PC-9 (cell line): ENCODE results near the gene CCNL2. TPM values are rescaled to one million over a fixed set of nuclear protein-coding genes. Genes with fewer than 3 reads are reported as not detected.
"Not testable (repeated sequence)": the region's sequence is repeated elsewhere in the genome, so short reads cannot be mapped to it uniquely, and the experiment has no call there.

Experiments used
- BruUV-seq: library from RNA; stranded (reverse); fragments of 400-500 nt; replicated peaks from 2 replicates; lab custom pipeline; 2021; lab: Mats Ljungman, UMichigan
- CTCF ChIA-PET: fragments of 300-600 bp; sonication (Branson Sonifier 250); formaldehyde crosslinking; loops from one replicate; lab custom pipeline; 2022; ENCODE audit warnings: antibody characterized with exemption; lab: Charles Lee
- POLR2A ChIA-PET: fragments of 300-600 bp; sonication (Branson Sonifier 250); formaldehyde crosslinking; loops from one replicate; lab custom pipeline; 2022; ENCODE audit warnings: antibody characterized with exemption; ENCODE audit not compliant: unreplicated experiment; lab: Charles Lee
- DNase-seq, 2 experiments: peaks; one replicate each; pipeline versions ENCODE4 v3.0.0 to v3.0.0-alpha.2; 2015 to 2022; ENCODE audit warnings: mixed read lengths in 1 of 2
- H2AFZ ChIP-seq: fragments of 200-600 bp; sonication (generic); 2 replicates; pipeline ENCODE4 v1.8.1; 2017; ENCODE audit warnings: antibody characterized with exemption
- H3F3A ChIP-seq: fragments of 200-600 bp; sonication (generic); 2 replicates; pipeline ENCODE4 v1.8.1; 2017; ENCODE audit warnings: antibody characterized with exemption, mild to moderate bottlenecking, low read depth; ENCODE audit not compliant: insufficient read depth
- H3K27ac ChIP-seq: fragments of 200-600 bp; sonication (generic); 2 replicates; pipeline ENCODE4 v1.6.1; 2016; ENCODE audit warnings: mixed run types
- H3K27me3 ChIP-seq: fragments of 200-600 bp; sonication (generic); 2 replicates; pipeline ENCODE4 v1.6.1; 2016; ENCODE audit warnings: low read depth, mixed run types; ENCODE audit not compliant: insufficient read depth
- H3K36me3 ChIP-seq: fragments of 200-600 bp; sonication (generic); 2 replicates; pipeline ENCODE4 v1.6.1; 2016; ENCODE audit warnings: low read depth, mixed run types
- H3K4me1 ChIP-seq: fragments of 200-600 bp; sonication (generic); replicated peaks from 2 replicates; pipeline ENCODE4 v1.6.1; 2016; ENCODE audit warnings: mixed run types; ENCODE audit not compliant: insufficient read depth
- H3K4me2 ChIP-seq: fragments of 200-600 bp; sonication (generic); 2 replicates; pipeline ENCODE4 v1.6.1; 2017; ENCODE audit warnings: mixed run types
- H3K4me3 ChIP-seq: fragments of 200-600 bp; sonication (generic); 2 replicates; pipeline ENCODE4 v1.6.1; 2016; ENCODE audit warnings: mixed run types
- H3K79me2 ChIP-seq: fragments of 200-600 bp; sonication (generic); 2 replicates; pipeline ENCODE4 v1.6.1; 2017; ENCODE audit warnings: low read depth, mixed run types
- H3K9me2 ChIP-seq: fragments of 200-600 bp; sonication (generic); 2 replicates; pipeline ENCODE4 v1.8.1; 2017; ENCODE audit warnings: mild to moderate bottlenecking; ENCODE audit not compliant: insufficient read depth
- H3K9me3 ChIP-seq: fragments of 200-600 bp; sonication (generic); 2 replicates; pipeline ENCODE4 v1.8.1; 2016; ENCODE audit warnings: low read depth; ENCODE audit not compliant: insufficient read depth
- H4K20me1 ChIP-seq: fragments of 200-600 bp; sonication (generic); 2 replicates; pipeline ENCODE4 v1.8.1; 2017; ENCODE audit not compliant: insufficient read depth
- CTCF ChIP-seq: fragments of 200-600 bp; sonication (generic); conservative IDR thresholded peaks from 2 replicates; pipeline ENCODE4 v1.6.1; 2017; ENCODE audit warnings: mixed run types, antibody characterized with exemption, mild to moderate bottlenecking, moderate library complexity
- EZH2 ChIP-seq: fragments of 200-600 bp; sonication (generic); IDR thresholded peaks from 2 replicates; pipeline ENCODE4 v1.8.0; 2017; ENCODE audit warnings: antibody characterized with exemption, low read depth
- intact Hi-C: fragments of 100-400 bp; cut with micrococcal nuclease; formaldehyde crosslinking; loops from one replicate; pipeline ENCODE4 v1.10.0; 2022; ENCODE audit not compliant: unreplicated experiment
- total RNA-seq: library from RNA; stranded (reverse); gene quantifications from 2 replicates; pipeline ENCODE4 v1.2.3, GENCODE V29; 2021

The CCNL2 gene
- total RNA-seq, 1 experiment from 2014 or later: 162 TPM

- Histone ChIP-seq H3K9me2 (no peaks in the 10 kb centered on the region), H3K9me3 (no peaks in the 10 kb centered on the region), H4K20me1 (no peaks in the 10 kb centered on the region), H3F3A (peaks cover 33% of the 10 kb centered on the region; the same call in 1 of the 2 replicates), H3K27ac (peak overlapping the region; percentile 51), H3K4me3 (peak overlapping the region; percentile 52; the same call in 1 of the 2 replicates), H3K4me2 (peak overlapping the region; percentile 85), H3K4me1 (peaks cover 56% of the 10 kb centered on the region), H3K36me3 (no peaks in the 10 kb centered on the region), H2AFZ (peak overlapping the region; percentile 82), H3K79me2 (no peaks in the 10 kb centered on the region), H3K27me3 (no peaks in the 10 kb centered on the region)
- BruUV-seq: TSS peak; percentile 57
- intact Hi-C loops: loop anchor here (10.0 kb wide), 1 partner anchor 86 kb away; the partner anchor contains the start of gene DVL1
- ChIA-PET POLR2A (interaction anchor here (0.5 to 1.0 kb wide), 5 partner anchors 22 to 1156 kb away, joined by 3 to 9 read pairs (median 5); no protein-coding TSS in a partner anchor), CTCF (interaction anchor here (0.7 kb wide), 1 partner anchor 9 kb away, joined by 3 read pairs; the partner anchor contains the start of gene ANKRD65)
- TF ChIP-seq CTCF (no peak; the same call in 1 of the 2 replicates), EZH2 (no peak)
- DNase-seq: peak; percentile 39 to 75
Observed at GRCh38 chr1:1430114-1430982, 31.2 kb upstream of the CCNL2 start.

GRCh38 chr1:1429671-1430073 is 30.5 kb upstream of the CCNL2 start:
- H3K27me3 ChIP-seq: no peaks in the 10 kb centered on the region
- intact Hi-C loops: loop anchor here (10.0 kb wide), 1 partner anchor 85 kb away; the partner anchor contains the start of gene DVL1
- no peak overlapping the region for H3K27ac ChIP-seq
- no TSS peak for BruUV-seq
- no peak for DNase-seq
- H2AFZ ChIP-seq: no peak overlapping the region
- H3F3A ChIP-seq: peaks cover 27% of the 10 kb centered on the region; the same call in 1 of the 2 replicates
- peak overlapping the region; percentile 85 for H3K4me2 ChIP-seq
- no peaks in the 10 kb centered on the region for H3K79me2 ChIP-seq
- peaks cover 49% of the 10 kb centered on the region for H3K4me1 ChIP-seq
- H3K36me3 ChIP-seq: no peaks in the 10 kb centered on the region
- TF ChIP-seq EZH2 (no peak), CTCF (no peak)
- CTCF ChIA-PET: no interaction called here
- no peaks in the 10 kb centered on the region for H3K9me2 ChIP-seq
- no peaks in the 10 kb centered on the region for H4K20me1 ChIP-seq
- POLR2A ChIA-PET: interaction anchor here (0.5 kb wide), 1 partner anchor 28 kb away, joined by 3 read pairs; no protein-coding TSS in a partner anchor
- no peak overlapping the region for H3K4me3 ChIP-seq
- H3K9me3 ChIP-seq: no peaks in the 10 kb centered on the region

- H3K27ac ChIP-seq, H3K4me3 ChIP-seq, H3K79me2 ChIP-seq, H3K9me3 ChIP-seq, H3K27me3 ChIP-seq, H4K20me1 ChIP-seq, intact Hi-C loops, BruUV-seq, H3K9me2 ChIP-seq, CTCF ChIA-PET, H3K36me3 ChIP-seq, DNase-seq, H3K4me2 ChIP-seq, H2AFZ ChIP-seq: not testable (repeated sequence)
- peaks cover 24% of the 10 kb centered on the region; the same call in 1 of the 2 replicates for H3F3A ChIP-seq
- POLR2A ChIA-PET: interaction anchor here (0.5 kb wide), 1 partner anchor 27 kb away, joined by 3 read pairs; no protein-coding TSS in a partner anchor
- peaks cover 42% of the 10 kb centered on the region for H3K4me1 ChIP-seq
Observed at GRCh38 chr1:1428967-1429366, 29.8 kb upstream of the CCNL2 start.
